GM23338 (cell line): Measurements from ENCODE around the gene PTP4A1. TPM values are rescaled to one million over a fixed set of nuclear protein-coding genes. Genes with fewer than 3 reads are reported as not detected.

Source experiments
- ATAC-seq: fragments of 200-7000 bp; cut with Tn5 transposase; 3 replicates; pipeline ENCODE4 v1.9.1; 2020
- DNase-seq: peaks from one replicate; pipeline ENCODE4 v3.0.0-alpha.2; 2015; ENCODE audit warnings: low spot score
- H2AFZ ChIP-seq: fragments of 200-600 bp; sonication (generic); 2 replicates; pipeline ENCODE4 v1.8.0; 2016; ENCODE audit warnings: antibody characterized with exemption, mild to moderate bottlenecking, moderate library complexity
- H3F3A ChIP-seq: fragments of 200-600 bp; sonication (generic); replicated peaks from 2 replicates; pipeline ENCODE4 v1.8.0; 2017; ENCODE audit warnings: antibody characterized with exemption, mixed run types, low read depth
- H3K27ac ChIP-seq: fragments of 200-600 bp; sonication (generic); 2 replicates; pipeline ENCODE4 v1.6.1; 2016; ENCODE audit warnings: low read depth
- H3K27me3 ChIP-seq: fragments of 200-600 bp; sonication (generic); 2 replicates; pipeline ENCODE4 v1.8.0; 2016; ENCODE audit warnings: mild to moderate bottlenecking, mixed run types, moderate library complexity; ENCODE audit not compliant: insufficient read depth
- H3K36me3 ChIP-seq: fragments of 200-600 bp; sonication (generic); 2 replicates; pipeline ENCODE4 v1.8.0; 2016; ENCODE audit warnings: mild to moderate bottlenecking; ENCODE audit not compliant: insufficient read depth
- H3K4me1 ChIP-seq: fragments of 200-600 bp; sonication (generic); 2 replicates; pipeline ENCODE4 v1.8.0; 2016; ENCODE audit warnings: mild to moderate bottlenecking, moderate library complexity; ENCODE audit not compliant: insufficient read depth
- H3K4me2 ChIP-seq: fragments of 200-600 bp; sonication (generic); 2 replicates; pipeline ENCODE4 v1.7.1; 2017; ENCODE audit warnings: mixed run types
- H3K4me3 ChIP-seq: fragments of 200-600 bp; sonication (generic); 2 replicates; pipeline ENCODE4 v1.6.1; 2016; ENCODE audit warnings: mixed run types
- H3K79me2 ChIP-seq: fragments of 200-600 bp; sonication (generic); replicated peaks from 2 replicates; pipeline ENCODE4 v1.8.0; 2017; ENCODE audit warnings: mild to moderate bottlenecking; ENCODE audit not compliant: insufficient read depth
- H3K9me2 ChIP-seq: fragments of 200-600 bp; sonication (generic); 2 replicates; pipeline ENCODE4 v1.8.0; 2017; ENCODE audit not compliant: insufficient read depth
- H4K20me1 ChIP-seq: fragments of 200-600 bp; sonication (generic); replicated peaks from 2 replicates; pipeline ENCODE4 v1.8.0; 2017; ENCODE audit warnings: mild to moderate bottlenecking; ENCODE audit not compliant: insufficient read depth
- H3K27ac Mint-ChIP-seq: 2 replicates; pipeline ENCODE4 v1.8.0; 2020; ENCODE audit warnings: inconsistent platforms, mild to moderate bottlenecking, moderate library complexity, mixed read lengths
- H3K27me3 Mint-ChIP-seq: 3 replicates; pipeline ENCODE4 v1.8.0; 2022; ENCODE audit warnings: low read depth, mild to moderate bottlenecking, moderate library complexity, mixed read lengths, inconsistent platforms; ENCODE audit not compliant: insufficient read depth, poor library complexity
- H3K36me3 Mint-ChIP-seq: 3 replicates; pipeline ENCODE4 v1.8.0; 2021; ENCODE audit warnings: low read depth, mild to moderate bottlenecking, inconsistent platforms, moderate library complexity, mixed read lengths
- H3K4me1 Mint-ChIP-seq: 3 replicates; pipeline ENCODE4 v1.8.0; 2020; ENCODE audit warnings: mild to moderate bottlenecking, inconsistent platforms, mixed read lengths
- H3K4me3 Mint-ChIP-seq: 3 replicates; pipeline ENCODE4 v1.8.0; 2021; ENCODE audit warnings: moderate library complexity, mild to moderate bottlenecking, inconsistent platforms, mixed read lengths
- H3K9me3 Mint-ChIP-seq: 3 replicates; pipeline ENCODE4 v1.8.0; 2020; ENCODE audit warnings: moderate library complexity, mild to moderate bottlenecking, inconsistent platforms, mixed read lengths
- CREB1 ChIP-seq: fragments of 250-450 bp; sonication (Bioruptor Pico); IDR thresholded peaks from 2 replicates; pipeline ENCODE4 v1.5.0; 2020; ENCODE audit warnings: low read depth, mild to moderate bottlenecking, moderate library complexity
- CTCF ChIP-seq, 2 experiments: fragments of 200-600 bp in 1 of 2; sonication (generic) in 1 of 2; conservative IDR thresholded peaks; 2 replicates each; pipeline versions ENCODE4 v1.5.1 to v1.6.1; 2016 to 2017; ENCODE audit warnings: antibody characterized with exemption in 2 of 2, low read depth in 2 of 2, mild to moderate bottlenecking in 2 of 2, moderate library complexity in 1 of 2
- ETS1 ChIP-seq: IDR thresholded peaks from 2 replicates; pipeline ENCODE4 v1.6.1; 2016; ENCODE audit warnings: antibody characterized with exemption
- EZH2phosphoT487 ChIP-seq: fragments of 200-600 bp; sonication (generic); IDR thresholded peaks from one replicate; pipeline ENCODE4 v1.8.1; 2018; ENCODE audit warnings: antibody characterized with exemption; ENCODE audit not compliant: unreplicated experiment
- POLR2AphosphoS5 ChIP-seq: IDR thresholded peaks from 2 replicates; pipeline ENCODE4 v1.6.1; 2016; ENCODE audit warnings: antibody characterized with exemption, low read depth
- REST ChIP-seq: IDR thresholded peaks from one replicate; pipeline ENCODE4 v1.6.1; 2018; ENCODE audit warnings: antibody characterized with exemption; ENCODE audit not compliant: unreplicated experiment
- polyA plus RNA-seq: library from polyadenylated mRNA; unstranded; fragments of >200 nt; fragmentation: Nextera tagmentation; extraction: Ambion mirVana; gene quantifications from 2 replicates; pipeline ENCODE4 v1.2.1, GENCODE V29; 2016
- total RNA-seq: library from RNA; depleted of rRNA; stranded (reverse); fragments of >200 nt; shearing (Covaris generic); gene quantifications from 2 replicates; pipeline ENCODE4 v1.2.3, GENCODE V29; 2014

Gene PTP4A1
- total and polyA plus RNA-seq, 2 experiments from 2014 or later: 99.0 to 102 TPM

GRCh38 chr6:63598049-63599036 lies 26.1 kb downstream of the PTP4A1 start:
- peak overlapping the region; percentile 61 for H3K4me3 ChIP-seq
- H3K79me2 ChIP-seq: no peaks in the 10 kb centered on the region
- peak; percentile 87 for DNase-seq
- no peaks in the 10 kb centered on the region for H3K36me3 ChIP-seq
- peak overlapping the region; percentile 90 for H3K4me3 Mint-ChIP-seq
- H3K4me1 Mint-ChIP-seq: peaks cover 6% of the 10 kb centered on the region; the same call in 1 of the 3 replicates
- no peaks in the 10 kb centered on the region for H4K20me1 ChIP-seq
- TF ChIP-seq ETS1 (peak; percentile 25; the same call in 1 of the 2 replicates), CREB1 (CRISPR knock-in tag) (no peak), CTCF (conservative IDR thresholded peaks at IDR 0.05; ENCODE audit: low read depth in 2 of 2) (peak; percentile 84 to 85), REST (no peak), EZH2phosphoT487 (no peak), POLR2AphosphoS5 (peak; percentile 50)
- H3K27ac Mint-ChIP-seq: peak overlapping the region; percentile 92
- H3K27me3 Mint-ChIP-seq: no peaks in the 10 kb centered on the region
- no peaks in the 10 kb centered on the region for H3K9me3 Mint-ChIP-seq
- H3F3A ChIP-seq: no peaks in the 10 kb centered on the region
- H3K36me3 Mint-ChIP-seq: no peaks in the 10 kb centered on the region
- H3K4me2 ChIP-seq: peak overlapping the region; percentile 84
- ATAC-seq: peak; percentile 98
- H3K27ac ChIP-seq: no peak overlapping the region
- H2AFZ ChIP-seq: peak overlapping the region; percentile 84
- H3K9me2 ChIP-seq: no peaks in the 10 kb centered on the region
- no peaks in the 10 kb centered on the region for H3K27me3 ChIP-seq
- H3K4me1 ChIP-seq: no peaks in the 10 kb centered on the region; the same call in 1 of the 2 replicates
